NT2/D1 (cell line): Measurements from ENCODE around the gene STAM.

ENCODE experiments used
- SUZ12 ChIP-seq: IDR thresholded peaks from 2 replicates; pipeline ENCODE4 v1.6.1; 2011; ENCODE audit not compliant: insufficient read length, insufficient read depth; ENCODE audit errors: extremely low read depth
- YY1 ChIP-seq: IDR thresholded peaks from 2 replicates; pipeline ENCODE4 v1.6.1; 2011; ENCODE audit not compliant: insufficient read length, insufficient read depth
- ZNF274 ChIP-seq: IDR thresholded peaks from 2 replicates; pipeline ENCODE4 v1.6.1; 2011; ENCODE audit warnings: mild to moderate bottlenecking, low read depth, low read length

GRCh38 chr10:17657103-17657500 lies 13.2 kb downstream of the STAM start:
- no peak for TF ChIP-seq ZNF274
- TF ChIP-seq SUZ12 = no peak
- no peak for TF ChIP-seq YY1
